IPS DF 4.7 (cell line): ENCODE data around the gene ARMC7.
"Not testable (repeated sequence)": the region's sequence is repeated elsewhere in the genome, so short reads cannot be mapped to it uniquely, and the experiment has no call there.

Experiments
- DNase-seq: peaks from one replicate; pipeline ENCODE4 v3.0.0-alpha.2; 2013; ENCODE audit warnings: low spot score; ENCODE audit errors: extremely low read depth

ARMC7 gene

GRCh38 chr17:75152922-75153779 lies 43.4 kb downstream of the ARMC7 start:
- DNase-seq, result no peak

DNA sequence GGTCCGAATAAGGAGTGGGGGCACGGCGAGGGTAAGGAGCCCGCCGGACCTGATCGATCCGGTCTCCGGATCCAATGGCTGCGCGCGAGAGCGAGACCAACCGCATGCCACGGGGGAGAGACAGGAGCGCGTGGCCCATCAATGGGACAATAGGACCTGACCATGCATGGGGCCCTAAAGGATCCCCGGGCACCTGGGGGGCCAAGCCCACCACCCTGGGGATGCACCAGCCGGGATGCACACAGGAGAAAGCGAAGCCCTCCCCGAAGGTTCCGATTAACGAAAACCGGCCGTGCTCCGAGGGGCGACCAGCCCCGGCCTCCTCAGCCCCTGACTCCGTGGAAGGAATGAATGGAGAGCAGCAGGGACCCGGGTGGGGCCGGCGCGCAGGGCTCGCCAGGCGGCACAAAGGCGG lies 44.0 kb downstream of the ARMC7 start:
- DNase-seq, result no peak

DNA sequence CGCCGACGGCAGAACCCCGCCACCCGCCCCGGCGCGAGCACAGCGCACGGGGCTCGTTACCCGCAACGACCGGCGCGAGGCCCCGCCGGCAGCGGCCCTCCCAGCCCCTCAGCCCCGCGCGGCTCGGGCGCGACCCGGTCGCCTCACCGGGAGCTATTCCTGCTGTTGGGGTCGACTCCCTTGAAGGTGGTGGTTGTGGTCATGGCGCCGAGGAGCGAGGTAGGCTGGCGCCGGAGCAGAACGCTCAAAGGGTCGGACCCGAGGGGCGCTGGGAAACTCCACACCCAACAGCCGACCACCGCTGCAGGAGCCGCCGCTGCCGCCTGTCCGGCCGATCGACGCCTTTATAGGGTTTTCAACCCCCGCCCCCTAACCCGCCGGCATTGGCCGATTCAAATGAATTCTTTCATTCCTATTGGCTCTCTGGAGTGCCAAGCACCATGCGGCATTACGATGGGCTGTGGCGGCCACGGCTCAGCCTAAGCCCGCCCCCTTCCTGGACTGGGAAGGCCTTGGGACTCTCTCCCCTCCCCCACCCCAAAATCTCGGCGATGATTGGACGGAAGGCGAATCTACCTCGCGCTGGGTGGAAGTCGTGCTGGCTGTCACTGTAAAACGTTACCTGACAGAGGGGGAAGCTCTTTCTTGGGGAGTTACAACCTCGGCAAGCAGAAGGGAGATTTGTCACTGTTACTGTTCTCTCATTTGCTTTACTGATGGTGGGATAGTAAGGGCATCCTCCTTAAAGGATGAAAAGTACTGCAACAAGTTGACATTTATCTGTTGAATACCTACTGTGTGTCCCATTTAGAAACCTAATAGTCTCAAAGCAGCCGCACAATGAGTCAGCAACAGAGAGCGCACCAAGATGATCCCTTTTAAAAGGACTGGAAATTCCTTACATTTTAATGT lies 44.7 kb downstream of the ARMC7 start, which contains the start of gene JPT1:
TSS of gene JPT1 (minus strand) at position 318 of the 912 bp plus-strand sequence. CDS start at position 203, 115 bp downstream.
- DNase-seq, result peak; percentile 95

DNA sequence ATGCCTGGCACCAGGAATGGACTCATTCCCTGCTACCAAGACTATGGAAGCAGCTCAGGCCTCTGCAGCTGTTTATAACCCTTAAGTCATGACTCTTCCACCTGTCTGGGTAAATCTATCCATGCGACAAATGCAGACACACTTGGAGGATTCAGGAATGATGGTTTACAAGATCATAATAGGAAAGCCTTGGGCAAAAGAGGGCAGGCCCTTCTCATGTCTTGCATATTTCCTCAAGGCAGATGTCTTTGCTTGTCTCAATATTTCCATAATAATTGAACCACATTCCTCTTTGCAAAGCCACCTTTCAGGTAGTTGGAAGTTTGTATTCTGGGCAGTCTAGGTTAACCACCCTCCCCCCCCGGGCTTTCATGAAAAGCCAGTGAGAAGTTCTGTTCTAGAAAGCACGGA lies 45.4 kb downstream of the ARMC7 start:
- no peak for DNase-seq

DNA sequence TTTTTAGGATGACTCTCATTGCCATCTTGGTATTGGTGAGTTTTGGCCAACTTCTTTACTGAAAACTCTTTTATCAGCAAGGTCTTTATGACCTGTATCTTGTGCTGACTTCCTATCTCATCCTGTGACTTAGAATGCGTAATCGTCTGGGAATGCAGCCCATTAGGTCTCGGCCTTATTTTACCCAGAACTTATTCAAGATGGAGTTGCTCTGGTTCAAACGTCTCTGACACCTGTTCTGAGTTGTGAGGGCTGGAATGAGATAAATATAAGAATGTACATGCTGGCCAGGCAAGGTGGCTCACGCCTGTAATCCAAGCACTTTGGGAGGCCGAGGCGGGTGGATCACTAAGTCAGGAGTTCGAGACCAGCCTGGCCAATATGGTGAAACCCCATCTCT lies 48.7 kb downstream of the ARMC7 start:
- DNase-seq, result not testable (repeated sequence)

DNA sequence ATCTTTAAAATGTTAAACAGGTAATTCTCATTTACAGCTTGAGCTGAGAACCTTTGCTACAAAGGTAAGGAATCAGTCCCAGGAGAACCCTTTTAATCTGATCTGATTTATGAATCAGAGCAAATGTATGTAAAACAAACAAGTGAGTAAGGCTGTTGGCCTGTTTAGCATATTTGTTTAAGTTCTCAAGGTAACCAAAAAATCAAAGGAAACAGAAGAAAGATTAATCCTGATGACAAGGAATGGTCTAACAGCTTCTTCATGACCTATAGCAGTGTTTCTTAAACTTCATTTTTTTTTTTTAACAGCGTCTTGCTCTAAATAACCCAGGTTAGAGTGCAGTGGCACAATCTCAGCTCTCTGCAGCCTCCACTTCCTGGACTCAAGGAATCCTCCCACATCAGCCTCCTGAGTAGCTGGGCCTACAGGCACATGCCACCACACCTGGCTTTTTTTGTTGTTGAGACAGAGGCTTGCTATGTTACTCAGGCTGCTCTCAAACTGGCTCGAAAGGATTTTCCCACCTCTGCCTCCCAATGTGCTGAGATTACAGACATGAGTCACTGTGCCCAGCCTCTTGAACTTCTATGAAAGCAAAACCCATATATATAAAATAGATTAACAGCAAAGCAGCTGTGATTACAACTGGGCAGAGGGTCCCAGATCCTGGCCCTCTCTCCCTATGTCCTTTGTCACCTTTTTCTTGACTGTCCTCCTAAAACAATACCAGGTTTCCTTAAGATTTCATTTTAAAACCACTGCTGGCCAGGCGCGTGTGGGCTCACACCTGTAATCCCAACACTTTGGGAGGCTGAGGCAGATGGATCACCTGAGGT lies 49.6 kb downstream of the ARMC7 start:
- no peak for DNase-seq

GRCh38 chr17:75160211-75160610 lies 50.4 kb downstream of the ARMC7 start:
- DNase-seq, result no peak

DNA sequence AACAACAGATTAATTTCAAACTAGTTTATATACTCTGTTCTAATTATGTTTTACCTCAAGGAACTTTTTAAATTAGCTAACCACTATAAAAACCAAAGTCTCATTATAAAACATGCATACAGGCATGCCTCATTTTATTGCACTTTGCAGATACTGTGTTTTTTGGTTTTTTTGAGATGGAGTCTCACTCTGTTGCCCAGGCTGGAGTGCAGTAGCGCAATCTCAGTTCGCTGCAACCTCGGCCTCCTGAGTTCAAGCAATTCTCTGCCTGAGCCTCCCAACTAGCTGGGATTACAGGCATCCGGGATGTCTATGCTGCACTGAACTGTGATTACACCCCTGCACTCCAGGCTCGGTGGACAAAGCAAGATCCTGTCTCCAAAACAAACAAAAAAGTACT lies 53.3 kb downstream of the ARMC7 start:
- no peak for DNase-seq

GRCh38 chr17:75164606-75165005 lies 54.8 kb downstream of the ARMC7 start:
- not testable (repeated sequence) for DNase-seq

GRCh38 chr17:75168998-75169397 lies 59.2 kb downstream of the ARMC7 start:
- no peak for DNase-seq

- DNase-seq, result no peak
Observed at GRCh38 chr17:75173526-75173925, 63.8 kb downstream of the ARMC7 start.

DNA sequence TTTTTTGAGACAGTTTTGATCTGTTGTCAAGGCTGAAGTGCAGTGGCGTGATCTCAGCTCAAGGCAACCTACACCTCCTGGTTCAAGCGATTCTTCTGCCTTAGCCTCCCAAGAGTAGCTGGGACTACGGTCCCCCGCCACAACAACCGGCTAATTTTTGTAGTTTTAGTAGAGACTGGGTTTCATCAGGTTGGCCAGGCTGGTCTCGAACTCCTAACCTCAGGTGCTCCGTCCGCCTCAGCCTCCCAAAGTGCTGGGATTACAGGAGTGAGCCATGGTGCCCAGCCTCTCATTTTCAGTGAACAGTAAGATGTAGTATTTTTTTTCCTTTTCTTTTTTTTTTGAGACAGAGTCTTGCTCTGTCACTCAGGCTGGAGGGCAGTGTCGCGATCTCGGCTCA lies 65.2 kb downstream of the ARMC7 start:
- DNase-seq, result no peak

- DNase-seq, result no peak
Observed at GRCh38 chr17:75176625-75177024, 66.9 kb downstream of the ARMC7 start.

- DNase-seq, result no peak
Observed at GRCh38 chr17:75178453-75178852, 68.7 kb downstream of the ARMC7 start.
